GM21529 (cell line): ENCODE data around the gene MILR1.
"Not testable (repeated sequence)": the region's sequence is repeated elsewhere in the genome, so short reads cannot be mapped to it uniquely, and the experiment has no call there.

Experiments used
- ATAC-seq: cut with Tn5 transposase; IDR thresholded peaks from one replicate; pipeline ENCODE4 v1.9.1; 2021; ENCODE audit not compliant: unreplicated experiment

MILR1 gene

GRCh38 chr17:64448665-64449512 lies at the start of gene MILR1:
Gene MILR1 (plus strand): TSS chr17:64449115. CDS start chr17:64449169, 54 bp downstream.
- ATAC-seq, result no peak

- ATAC-seq, result no peak
Measured at GRCh38 chr17:64399767-64400156, 49.2 kb upstream of the MILR1 start.

DNA sequence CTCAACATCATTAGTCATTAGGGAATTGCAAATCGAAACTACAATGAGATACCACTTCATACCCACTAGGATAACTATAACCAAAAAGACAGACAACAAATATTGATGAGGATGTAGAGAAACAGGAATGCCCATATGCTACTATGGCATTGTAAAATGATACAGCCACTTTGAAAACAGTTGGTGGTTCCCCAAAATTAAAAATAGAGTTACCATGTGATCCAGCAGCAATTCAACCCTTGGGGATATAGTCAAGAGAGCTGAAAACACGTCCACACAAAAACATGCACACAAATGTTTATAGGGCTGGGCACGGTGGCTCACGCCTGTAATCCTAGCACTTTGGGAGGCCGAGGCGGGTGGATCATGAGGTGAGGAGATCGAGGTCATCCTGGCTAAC lies 48.3 kb upstream of the MILR1 start:
- ATAC-seq, result no peak

- ATAC-seq, result no peak
Measured at GRCh38 chr17:64401244-64401860, 47.6 kb upstream of the MILR1 start.

GRCh38 chr17:64401941-64402340 lies 47.0 kb upstream of the MILR1 start:
- no peak for ATAC-seq

DNA sequence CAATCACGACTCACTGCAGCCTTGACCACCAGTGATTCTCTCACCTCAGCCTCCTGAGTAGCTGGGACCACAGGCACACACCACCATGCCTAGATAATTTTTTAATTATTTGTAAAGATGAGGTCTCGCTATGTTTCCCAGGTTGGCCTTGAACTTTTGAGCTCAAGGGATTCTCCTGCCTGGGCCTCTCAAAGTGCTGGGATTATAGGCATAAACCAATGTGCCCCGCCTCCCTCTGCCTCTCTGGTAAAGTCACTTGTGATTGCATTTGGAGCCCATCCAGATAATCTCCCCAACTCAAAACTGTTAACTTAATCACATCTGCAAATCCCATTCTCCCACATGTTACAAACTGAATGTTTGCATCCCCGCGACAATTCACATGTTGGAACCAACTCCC lies 46.4 kb upstream of the MILR1 start:
- ATAC-seq, result no peak

- peak; percentile 40 for ATAC-seq
Measured at GRCh38 chr17:64403881-64404460, 44.9 kb upstream of the MILR1 start.

GRCh38 chr17:64406321-64407200 lies 42.4 kb upstream of the MILR1 start:
- no peak for ATAC-seq

GRCh38 chr17:64410750-64411490 lies 38.0 kb upstream of the MILR1 start:
- no peak for ATAC-seq

- no peak for ATAC-seq
Measured at GRCh38 chr17:64411999-64412771, 36.7 kb upstream of the MILR1 start.

DNA sequence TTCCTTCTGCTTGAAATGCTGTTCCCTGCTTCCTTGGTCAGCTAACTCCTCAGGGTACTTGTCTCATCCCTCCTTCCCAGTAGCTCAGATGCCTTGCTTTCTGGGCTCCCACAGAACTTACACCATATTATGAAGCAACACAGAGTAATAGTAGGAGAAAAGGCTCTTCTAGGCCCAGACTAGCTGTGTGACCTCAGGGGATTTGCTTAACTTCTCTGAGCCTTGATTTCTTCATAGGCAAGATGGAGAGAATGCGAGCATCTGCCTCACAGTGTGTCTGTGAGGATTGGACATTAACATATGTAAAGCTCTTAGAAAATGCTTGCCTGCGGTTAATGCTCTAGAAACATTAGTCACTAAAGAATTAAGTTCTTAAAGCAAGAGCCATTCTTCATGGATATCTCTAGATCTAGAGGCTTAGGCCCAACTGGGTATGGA lies 36.0 kb upstream of the MILR1 start:
- ATAC-seq, result no peak

DNA sequence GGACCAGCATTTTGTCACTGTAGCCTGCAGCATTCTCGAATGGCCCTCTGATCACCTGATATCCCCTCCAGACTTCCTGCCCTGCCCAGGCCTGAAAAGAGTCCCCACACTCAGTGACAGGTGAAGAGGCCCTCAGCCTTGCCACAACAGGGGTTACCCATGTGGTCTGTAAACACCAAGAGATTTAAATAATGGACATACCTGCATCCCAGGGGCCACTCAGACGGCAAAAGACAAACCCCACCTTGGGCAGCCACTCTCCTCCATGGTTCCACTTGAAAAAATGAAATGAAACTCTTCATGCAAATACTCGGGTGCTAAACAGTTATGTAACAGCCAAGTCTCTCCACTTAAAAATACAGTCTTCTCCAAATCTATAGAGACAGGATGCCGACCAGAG lies 35.4 kb upstream of the MILR1 start:
- peak; percentile 65 for ATAC-seq

- ATAC-seq, result no peak
Measured at GRCh38 chr17:64418506-64419339, 30.2 kb upstream of the MILR1 start.

GRCh38 chr17:64420143-64420670 lies 28.7 kb upstream of the MILR1 start:
- no peak for ATAC-seq

DNA sequence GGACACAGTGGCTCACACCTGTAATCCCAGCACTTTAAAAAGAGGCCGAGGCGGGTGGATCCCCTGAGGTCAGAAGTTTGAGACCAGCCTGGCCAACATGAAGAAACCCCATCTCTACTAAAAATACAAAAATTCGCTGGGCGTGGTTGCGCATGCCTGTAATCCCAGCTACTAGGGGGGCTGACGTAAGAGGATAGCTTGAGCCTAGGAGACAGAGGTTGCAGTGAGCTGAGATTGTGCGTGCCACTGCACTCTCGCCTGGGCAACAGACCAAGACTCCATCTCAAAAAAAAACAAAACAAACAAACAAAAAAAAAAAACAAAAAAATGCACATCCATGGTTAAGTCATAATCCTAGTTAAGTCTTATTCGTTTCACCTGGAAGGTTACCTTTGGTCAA lies 26.8 kb upstream of the MILR1 start:
- not testable (repeated sequence) for ATAC-seq

DNA sequence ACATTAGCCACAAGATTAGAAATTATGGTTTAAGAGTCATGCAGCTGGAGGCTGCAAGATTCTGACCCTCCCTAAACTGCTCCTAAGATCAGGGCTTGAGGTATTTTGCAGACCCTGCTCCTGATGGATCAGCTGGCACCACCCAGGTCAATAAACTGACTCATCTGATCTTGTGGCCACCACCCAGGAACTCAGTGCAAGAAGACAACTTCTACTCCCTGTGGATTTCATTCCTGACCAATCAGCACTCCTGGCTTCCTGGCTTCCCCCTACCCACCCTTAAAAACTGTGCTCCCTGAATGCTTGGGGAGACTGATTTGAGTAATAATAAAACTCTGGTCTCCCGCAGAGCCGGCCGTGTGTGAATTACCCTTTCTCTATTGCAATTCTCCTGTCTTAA lies 25.0 kb upstream of the MILR1 start:
- ATAC-seq, result no peak

GRCh38 chr17:64424324-64424849 lies 24.5 kb upstream of the MILR1 start:
- no peak for ATAC-seq

- ATAC-seq, result no peak
Measured at GRCh38 chr17:64425191-64425590, 23.7 kb upstream of the MILR1 start.
